ENCODE measurements around the gene STPG3. TPM values are rescaled to one million over a fixed set of nuclear protein-coding genes. Genes with fewer than 3 reads are reported as not detected.
A peak's percentile ranks its signal among the peaks of the same experiment; 100 is the strongest.

The STPG3 gene
- total and polyA plus RNA-seq, 2 of the 8 experiments (the other 6 are each of a cell fraction or from before 2014, with no cell fraction given), result not detected

DNA sequence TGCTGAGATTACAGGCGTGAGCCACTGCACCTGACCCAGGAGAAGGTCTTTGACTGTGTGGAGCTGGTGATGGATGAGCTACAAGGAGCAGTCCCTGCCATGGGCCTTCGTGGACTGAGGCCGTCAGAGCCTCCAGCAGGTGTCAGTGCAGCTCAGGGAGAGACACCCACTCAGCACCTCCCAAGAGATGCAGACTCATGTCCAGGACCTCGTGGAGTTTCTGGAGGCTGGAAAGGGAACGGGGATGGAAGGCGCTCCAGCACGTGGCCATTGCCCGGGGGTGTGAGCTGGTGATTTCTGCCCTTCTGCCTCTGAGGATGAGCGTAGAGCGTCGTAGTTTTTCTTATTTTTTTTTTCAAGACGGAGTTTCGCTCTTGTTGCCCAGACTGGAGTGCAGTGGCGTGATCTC lies 35.9 kb downstream of the STPG3 start:
- Histone ChIP-seq H3K56ac (replicated peaks; ENCODE audit: insufficient read length, low read depth, low read length) (no peak overlapping the region), H3K27me3 (replicated peaks in 1 of 4; ENCODE audit: control insufficient read depth in 3 of 4, extremely low read depth in 1 of 4, insufficient read depth in 3 of 4, low read length in 3 of 4) (no peaks in the 10 kb centered on the region; a peak in 2 of 7 replicates), H3K9me3 (ENCODE audit: insufficient read depth in 2 of 2, low read depth in 1 of 2, low read length in 1 of 2) (no peaks in the 10 kb centered on the region; a peak in 1 of 4 replicates), H3K4ac (replicated peaks; ENCODE audit: insufficient read length, low read depth, low read length) (no peak overlapping the region), H2AK5ac (ENCODE audit: low read depth, low read length) (no peak overlapping the region), H2BK5ac (ENCODE audit: low read depth, low read length) (no peak overlapping the region), H3K14ac (ENCODE audit: insufficient read length) (no peak overlapping the region), H4K20me1 (replicated peaks in 1 of 2; ENCODE audit: control insufficient read depth in 1 of 2, insufficient read depth in 2 of 2, low read length in 2 of 2) (no peaks in the 10 kb centered on the region), H3K4me2 (ENCODE audit: insufficient read depth in 1 of 2, low read depth in 2 of 2, low read length in 2 of 2) (no peak overlapping the region), H3K27ac (ENCODE audit: low read depth, low read length) (no peak overlapping the region), H3K79me2 (ENCODE audit: control insufficient read depth in 1 of 2, insufficient read depth in 2 of 2, low read length in 2 of 2) (no peaks in the 10 kb centered on the region), H4K5ac (ENCODE audit: insufficient read length, low read depth, low read length) (no peak overlapping the region), H2BK12ac (ENCODE audit: low read depth, low read length) (no peak overlapping the region), H3K18ac (ENCODE audit: extremely low read depth, low read length) (no peak overlapping the region), H3K36me3 (ENCODE audit: control insufficient read depth in 2 of 4, insufficient read depth in 4 of 4, low read length in 3 of 4) (no peaks in the 10 kb centered on the region), H2BK15ac (ENCODE audit: low read length) (no peak overlapping the region), H3K9ac (replicated peaks in 1 of 4; ENCODE audit: extremely low read depth in 1 of 4, low read depth in 3 of 4, low read length in 3 of 4) (no peak overlapping the region), H3K23me2 (ENCODE audit: low read depth, low read length) (no peaks in the 10 kb centered on the region; the same call in 1 of the 2 replicates), H3K4me3 (ENCODE audit: extremely low read depth in 1 of 4, insufficient read depth in 2 of 4, low read depth in 3 of 4, low read length in 4 of 4) (no peak overlapping the region), H2BK20ac (ENCODE audit: low read length) (no peak overlapping the region), H2AFZ (ENCODE audit: low read length) (no peak overlapping the region), H4K91ac (replicated peaks; ENCODE audit: insufficient read length, low read length) (no peak overlapping the region), H4K8ac (ENCODE audit: extremely low read depth, insufficient read depth, low read length) (peak overlapping the region; percentile 28), H2BK120ac (replicated peaks; ENCODE audit: low read depth, low read length) (no peak overlapping the region), H3K79me1 (ENCODE audit: low read depth, low read length) (no peaks in the 10 kb centered on the region; the same call in 1 of the 2 replicates), H3K23ac (ENCODE audit: insufficient read length) (no peak overlapping the region), H3K4me1 (replicated peaks in 1 of 4; ENCODE audit: control insufficient read depth in 3 of 4, insufficient read depth in 4 of 4, low read length in 3 of 4) (peaks cover 0 to under 1% (median 0%) of the 10 kb centered on the region in 4 experiments; a peak in 1 of 7 replicates)
- DNase-seq (ENCODE audit: low read depth in 1 of 2, low spot score in 2 of 2) (peak in 1 of 2 experiments; percentile 68), FAIRE-seq (no peak)
- POLR2A ChIA-PET (ENCODE audit: partially characterized antibody), result interaction anchor here (0.5 to 1.6 kb wide), 5 partner anchors 10 to 30 kb away, joined by 3 to 12 read pairs (median 3); partner anchors contain the start of genes NRARP and TOR4A
- CTCF ChIA-PET (ENCODE audit: partially characterized antibody), result interaction anchor here (0.6 to 3.0 kb wide), 39 partner anchors 10 to 318 kb away, joined by 3 to 21 read pairs (median 4); partner anchors contain the start of genes EXD3, NELFB, NOXA1 and NRARP
- 64% methylated on average over 14 of the region's 14 CpGs; no CpG with 5 or more reads in 1 of the 2 experiments for WGBS, 2 experiments (ENCODE audit: extremely low coverage in 1 of 2, insufficient coverage in 1 of 2, insufficient read length in 1 of 2, insufficient replicate concordance in 2 of 2, low coverage in 1 of 2, low lambda C conversion rate in 2 of 2, missing lambda C conversion rate in 1 of 2)
- TF ChIP-seq EGR1 (IDR thresholded peaks at IDR 0.05; ENCODE audit: borderline replicate concordance, low read depth, low read length) (0 out of 2 replicates have a peak, but pooled peaks have one; percentile 27), TBP (IDR thresholded peaks at IDR 0.05; ENCODE audit: low read depth, low read length) (peak; percentile 14; the same call in 1 of the 2 replicates), MAFK (IDR thresholded peaks at IDR 0.05; ENCODE audit: low read depth, low read length) (no peak; the same call in 1 of the 2 replicates), RAD21 (IDR thresholded peaks at IDR 0.05 in 1 of 2, conservative IDR thresholded peaks at IDR 0.05 in 1 of 2; ENCODE audit: low read depth in 2 of 2, low read length in 2 of 2) (peak; percentile 91 to 92), KDM5A (IDR thresholded peaks at IDR 0.05; ENCODE audit: low read length) (no peak), EZH2 (IDR thresholded peaks at IDR 0.05; ENCODE audit: low read depth, low read length, severe bottlenecking) (no peak), E2F6 (IDR thresholded peaks at IDR 0.05) (peak; percentile 81), YY1 (IDR thresholded peaks at IDR 0.05; ENCODE audit: low read depth, low read length) (0 out of 2 replicates have a peak, but pooled peaks have one; percentile 44)
- TF ChIP-seq, protein P1, sequence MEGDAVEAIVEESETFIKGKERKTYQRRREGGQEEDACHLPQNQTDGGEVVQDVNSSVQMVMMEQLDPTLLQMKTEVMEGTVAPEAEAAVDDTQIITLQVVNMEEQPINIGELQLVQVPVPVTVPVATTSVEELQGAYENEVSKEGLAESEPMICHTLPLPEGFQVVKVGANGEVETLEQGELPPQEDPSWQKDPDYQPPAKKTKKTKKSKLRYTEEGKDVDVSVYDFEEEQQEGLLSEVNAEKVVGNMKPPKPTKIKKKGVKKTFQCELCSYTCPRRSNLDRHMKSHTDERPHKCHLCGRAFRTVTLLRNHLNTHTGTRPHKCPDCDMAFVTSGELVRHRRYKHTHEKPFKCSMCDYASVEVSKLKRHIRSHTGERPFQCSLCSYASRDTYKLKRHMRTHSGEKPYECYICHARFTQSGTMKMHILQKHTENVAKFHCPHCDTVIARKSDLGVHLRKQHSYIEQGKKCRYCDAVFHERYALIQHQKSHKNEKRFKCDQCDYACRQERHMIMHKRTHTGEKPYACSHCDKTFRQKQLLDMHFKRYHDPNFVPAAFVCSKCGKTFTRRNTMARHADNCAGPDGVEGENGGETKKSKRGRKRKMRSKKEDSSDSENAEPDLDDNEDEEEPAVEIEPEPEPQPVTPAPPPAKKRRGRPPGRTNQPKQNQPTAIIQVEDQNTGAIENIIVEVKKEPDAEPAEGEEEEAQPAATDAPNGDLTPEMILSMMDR (IDR thresholded peaks at IDR 0.05; ENCODE audit: control extremely low read depth in 1 of 3, insufficient read depth in 1 of 3, low read depth in 1 of 3, low read length in 3 of 3), result peak; percentile 82 to 87 (median 84)

All from H1 (cell line).